ENCODE data around the gene KBTBD7.

KBTBD7 gene

GRCh38 chr13:41193919-41194824, at the start of gene KBTBD7:
TSS of gene KBTBD7 (minus strand) at chr13:41194569. CDS start at chr13:41194257, 312 bp downstream.
- no peak for TF ChIP-seq CTCF (IDR thresholded peaks at IDR 0.05)

GRCh38 chr13:41241626-41242025, 47.3 kb upstream of the KBTBD7 start:
- TF ChIP-seq CTCF (IDR thresholded peaks at IDR 0.05): no peak

GRCh38 chr13:41236369-41236768, 42.0 kb upstream of the KBTBD7 start:
- no peak for TF ChIP-seq CTCF (IDR thresholded peaks at IDR 0.05)

- no peak for TF ChIP-seq CTCF (IDR thresholded peaks at IDR 0.05)
Measured at GRCh38 chr13:41232578-41233480, 38.5 kb upstream of the KBTBD7 start.

- no peak for TF ChIP-seq CTCF (IDR thresholded peaks at IDR 0.05)
Measured at GRCh38 chr13:41231786-41232185, 37.4 kb upstream of the KBTBD7 start.

GRCh38 chr13:41231025-41231677, 36.8 kb upstream of the KBTBD7 start:
- TF ChIP-seq CTCF (IDR thresholded peaks at IDR 0.05): no peak

- no peak for TF ChIP-seq CTCF (IDR thresholded peaks at IDR 0.05)
Measured at GRCh38 chr13:41229356-41229755, 35.0 kb upstream of the KBTBD7 start.
